H9 (cell line): ENCODE results near the gene ANKRD29. TPM values are rescaled to one million over a fixed set of nuclear protein-coding genes. Genes with fewer than 3 reads are reported as not detected.

Source experiments
- DNase-seq: peaks from one replicate; pipeline ENCODE4 v3.0.0-alpha.2; 2017
- H2AFZ ChIP-seq: one replicate; pipeline ENCODE4 v1.6.1; 2013; ENCODE audit warnings: mild to moderate bottlenecking, low read length, control low read depth, moderate library complexity
- H2AK5ac ChIP-seq: 2 replicates; pipeline ENCODE4 v1.6.1; 2013; ENCODE audit warnings: low read length, control low read depth, mixed read lengths; ENCODE audit not compliant: insufficient read length
- H2BK120ac ChIP-seq: one replicate; pipeline ENCODE4 v1.6.1; 2013; ENCODE audit warnings: low read depth, mild to moderate bottlenecking, low read length, control low read depth, inconsistent platforms; ENCODE audit not compliant: poor library complexity, severe bottlenecking
- H2BK12ac ChIP-seq: 2 replicates; pipeline ENCODE4 v1.6.1; 2013; ENCODE audit warnings: low read length, control low read depth, mixed read lengths, low read depth; ENCODE audit not compliant: insufficient read length
- H2BK15ac ChIP-seq: 2 replicates; pipeline ENCODE4 v1.6.1; 2013; ENCODE audit warnings: low read depth, low read length, control low read depth
- H2BK20ac ChIP-seq: one replicate; pipeline ENCODE4 v1.6.1; 2013; ENCODE audit warnings: low read depth, mild to moderate bottlenecking, low read length, control low read depth, inconsistent platforms; ENCODE audit not compliant: poor library complexity, severe bottlenecking
- H2BK5ac ChIP-seq: 2 replicates; pipeline ENCODE4 v1.6.1; 2013; ENCODE audit warnings: low read length, control low read depth, mixed read lengths; ENCODE audit not compliant: insufficient read length
- H3K14ac ChIP-seq: 2 replicates; pipeline ENCODE4 v1.6.1; 2013; ENCODE audit warnings: low read length, control low read depth; ENCODE audit not compliant: insufficient read depth
- H3K18ac ChIP-seq: 2 replicates; pipeline ENCODE4 v1.6.1; 2013; ENCODE audit warnings: low read depth, mild to moderate bottlenecking, mixed read lengths, low read length, control low read depth; ENCODE audit not compliant: insufficient read length
- H3K23ac ChIP-seq: 2 replicates; pipeline ENCODE4 v1.6.1; 2013; ENCODE audit warnings: low read length, control low read depth, mixed read lengths, low read depth; ENCODE audit not compliant: insufficient read length
- H3K23me2 ChIP-seq: 2 replicates; pipeline ENCODE4 v1.6.1; 2013; ENCODE audit warnings: low read depth, mild to moderate bottlenecking, mixed read lengths, low read length, control low read depth; ENCODE audit not compliant: insufficient read length, poor library complexity, severe bottlenecking
- H3K27ac ChIP-seq: 2 replicates; pipeline ENCODE4 v1.5.1; 2013; ENCODE audit warnings: low read length, control low read depth, mixed read lengths, low read depth; ENCODE audit not compliant: insufficient read length
- H3K27me3 ChIP-seq: 2 replicates; pipeline ENCODE4 v1.6.1; 2013; ENCODE audit warnings: low read length, control low read depth, inconsistent platforms; ENCODE audit not compliant: insufficient read depth
- H3K4ac ChIP-seq: 2 replicates; pipeline ENCODE4 v1.6.1; 2013; ENCODE audit warnings: low read depth, mild to moderate bottlenecking, control low read depth, inconsistent platforms, low read length, moderate library complexity
- H3K4me1 ChIP-seq: 2 replicates; pipeline ENCODE4 v1.6.1; 2013; ENCODE audit warnings: low read length, control low read depth, inconsistent platforms; ENCODE audit not compliant: insufficient read depth
- H3K4me2 ChIP-seq: 2 replicates; pipeline ENCODE4 v1.6.1; 2013; ENCODE audit warnings: low read length, control low read depth, mixed read lengths; ENCODE audit not compliant: insufficient read length, insufficient read depth
- H3K56ac ChIP-seq: 2 replicates; pipeline ENCODE4 v1.6.1; 2013; ENCODE audit warnings: low read depth, mild to moderate bottlenecking, mixed read lengths, low read length, control low read depth; ENCODE audit not compliant: insufficient read length
- H3K79me1 ChIP-seq: 2 replicates; pipeline ENCODE4 v1.6.1; 2013; ENCODE audit warnings: low read depth, mild to moderate bottlenecking, moderate library complexity, low read length, control low read depth, inconsistent platforms; ENCODE audit not compliant: insufficient read depth, poor library complexity, severe bottlenecking
- H3K79me2 ChIP-seq: 2 replicates; pipeline ENCODE4 v1.6.1; 2013; ENCODE audit warnings: low read length, control low read depth, inconsistent platforms; ENCODE audit not compliant: insufficient read depth
- H3K9ac ChIP-seq: 2 replicates; pipeline ENCODE4 v1.6.1; 2013; ENCODE audit warnings: low read length, control low read depth, mixed read lengths; ENCODE audit not compliant: insufficient read length; ENCODE audit errors: extremely low read depth
- H3K9me3 ChIP-seq: one replicate; pipeline ENCODE4 v1.6.1; 2013; ENCODE audit warnings: low read depth, low read length, inconsistent platforms; ENCODE audit not compliant: control insufficient read depth
- H3T11ph ChIP-seq: one replicate; pipeline ENCODE4 v1.6.1; 2013; ENCODE audit warnings: mild to moderate bottlenecking, low read length, control low read depth, inconsistent platforms
- H4K20me1 ChIP-seq: one replicate; pipeline ENCODE4 v1.6.1; 2013; ENCODE audit not compliant: control insufficient read depth, insufficient read length, insufficient read depth
- H4K5ac ChIP-seq: 2 replicates; pipeline ENCODE4 v1.6.1; 2013; ENCODE audit warnings: low read depth, mild to moderate bottlenecking, mixed read lengths, low read length, control low read depth; ENCODE audit not compliant: insufficient read length
- H4K8ac ChIP-seq: replicated peaks from 2 replicates; pipeline ENCODE4 v1.6.1; 2013; ENCODE audit warnings: low read length, control low read depth, mixed read lengths, low read depth; ENCODE audit not compliant: insufficient read length
- H4K91ac ChIP-seq: 2 replicates; pipeline ENCODE4 v1.6.1; 2013; ENCODE audit warnings: low read depth, mild to moderate bottlenecking, moderate library complexity, mixed read lengths, low read length, control low read depth; ENCODE audit not compliant: insufficient read length
- H3K27ac Mint-ChIP-seq, 3 experiments: 2 replicates in 2 of 3; 3 replicates in 1 of 3; pipeline ENCODE4 v1.8.0; 2020 to 2021; ENCODE audit warnings: mixed read lengths in 3 of 3, mild to moderate bottlenecking in 1 of 3, moderate library complexity in 1 of 3
- H3K27me3 Mint-ChIP-seq: 2 replicates; pipeline ENCODE4 v1.8.0; 2021; ENCODE audit warnings: low read depth, mild to moderate bottlenecking, moderate library complexity, mixed read lengths
- H3K36me3 Mint-ChIP-seq, 3 experiments: 2 replicates in 2 of 3; 3 replicates in 1 of 3; pipeline ENCODE4 v1.8.0; 2020 to 2021; ENCODE audit warnings: low read depth in 3 of 3, mixed read lengths in 3 of 3; ENCODE audit not compliant: insufficient read depth in 1 of 3
- H3K4me1 Mint-ChIP-seq, 2 experiments: 2 replicates each; pipeline ENCODE4 v1.8.0; 2020; ENCODE audit warnings: mixed read lengths in 2 of 2
- H3K4me3 Mint-ChIP-seq, 2 experiments: 2 replicates in 1 of 2; 3 replicates in 1 of 2; pipeline ENCODE4 v1.8.0; 2020 to 2021; ENCODE audit warnings: mild to moderate bottlenecking in 2 of 2, mixed read lengths in 2 of 2, moderate library complexity in 1 of 2
- H3K9me3 Mint-ChIP-seq, 2 experiments: 2 replicates in 1 of 2; 3 replicates in 1 of 2; pipeline ENCODE4 v1.8.0; 2020; ENCODE audit warnings: mild to moderate bottlenecking in 2 of 2, mixed read lengths in 2 of 2, moderate library complexity in 1 of 2
- CTCF ChIP-seq: fragments of 200-600 bp; sonication (generic); conservative IDR thresholded peaks from 3 replicates; pipeline ENCODE4 v1.8.0; 2021; ENCODE audit warnings: antibody characterized with exemption, mild to moderate bottlenecking
- WGBS: extraction: QIAGEN DNeasy Blood & Tissue Kit; methylation state at CpG from one replicate; pipeline ENCODE4 v1.1.7; 2013; ENCODE audit warnings: missing lambda C conversion rate, low lambda C conversion rate, mixed read lengths; ENCODE audit not compliant: insufficient read length; ENCODE audit errors: extremely low coverage; 5-methylcytosine and 5-hydroxymethylcytosine counted together
- total RNA-seq: library from RNA; stranded (reverse); gene quantifications from 2 replicates; pipeline ENCODE4 v1.2.1, GENCODE V29; 2021

The ANKRD29 gene
- total RNA-seq, 1 experiment from 2014 or later: 2.1 TPM

- Mint-ChIP-seq H3K4me1 (peaks cover 9 to 11% of the 10 kb centered on the region in 2 experiments), H3K9me3 (no peaks in the 10 kb centered on the region), H3K27ac (no peak overlapping the region), H3K4me3 (peak overlapping the region; percentile 60 to 78), H3K36me3 (no peaks in the 10 kb centered on the region; a peak in 1 of 7 replicates), H3K27me3 (peaks cover 57% of the 10 kb centered on the region)
- Histone ChIP-seq H3K18ac (no peak overlapping the region), H3T11ph (no peak overlapping the region), H4K8ac (no peak overlapping the region), H2BK12ac (no peak overlapping the region), H2BK20ac (no peak overlapping the region), H2AFZ (no peak overlapping the region), H3K14ac (no peak overlapping the region), H3K4ac (no peak overlapping the region), H3K9ac (no peak overlapping the region), H3K9me3 (no peaks in the 10 kb centered on the region), H3K4me1 (no peaks in the 10 kb centered on the region), H4K91ac (no peak overlapping the region), H2BK15ac (no peak overlapping the region), H2BK5ac (no peak overlapping the region), H2AK5ac (no peak overlapping the region), H3K27ac (no peak overlapping the region), H3K23ac (no peak overlapping the region), H4K20me1 (no peaks in the 10 kb centered on the region), H3K79me2 (no peaks in the 10 kb centered on the region), H3K23me2 (peaks cover 7% of the 10 kb centered on the region), H3K56ac (no peak overlapping the region), H4K5ac (no peak overlapping the region), H3K4me2 (peak overlapping the region; percentile 47), H2BK120ac (no peak overlapping the region), H3K79me1 (no peaks in the 10 kb centered on the region), H3K27me3 (peaks cover 18% of the 10 kb centered on the region; the same call in 1 of the 2 replicates)
- peak; percentile 39 for DNase-seq
- no CpG with 5 or more reads among the region's 21 CpGs for WGBS
- TF ChIP-seq CTCF: no peak
These were observed 27.9 kb upstream of the ANKRD29 start for GRCh38 chr18:23690505-23691068.
